T-helper 1 cell (primary cell): Measurements from ENCODE around the gene JPH4.

Source experiments
- DNase-seq, 5 donors: peaks; one replicate each; pipeline ENCODE4 v3.0.0-alpha.2; 2012 to 2020

The JPH4 gene

GRCh38 chr14:23522643-23523198 lies 55.9 kb downstream of the JPH4 start:
- DNase-seq, result no peak

- DNase-seq, result no peak
Observed at GRCh38 chr14:23521785-23522640, 56.6 kb downstream of the JPH4 start.

- no peak for DNase-seq
Observed at GRCh38 chr14:23520899-23521533, 57.6 kb downstream of the JPH4 start.

GRCh38 chr14:23518709-23519108 lies 59.9 kb downstream of the JPH4 start:
- DNase-seq, result no peak
